ENCODE measurements around the gene CCDC85A. TPM values are rescaled to one million over a fixed set of nuclear protein-coding genes. Genes with fewer than 3 reads are reported as not detected.

CCDC85A gene
- total and polyA plus RNA-seq, 2 experiments from 2014 or later = 0.21 to 0.24 TPM

- no peaks in the 10 kb centered on the region for H3F3A ChIP-seq (replicated peaks; ENCODE audit: low read depth)
- Mint-ChIP-seq H3K4me1 (peaks cover 6% of the 10 kb centered on the region), H3K4me3 (no peak overlapping the region), H3K27me3 (ENCODE audit: insufficient read depth, low read depth, poor library complexity) (no peaks in the 10 kb centered on the region), H3K27ac (no peak overlapping the region), H3K36me3 (ENCODE audit: low read depth) (no peaks in the 10 kb centered on the region), H3K9me3 (no peaks in the 10 kb centered on the region)
- TF ChIP-seq ZNF114 (CRISPR knock-in tag; IDR thresholded peaks at IDR 0.05) (no peak), CREB1 (CRISPR knock-in tag; IDR thresholded peaks at IDR 0.05; ENCODE audit: low read depth) (no peak), POLR2AphosphoS5 (IDR thresholded peaks at IDR 0.05; ENCODE audit: low read depth) (no peak), EZH2 (IDR thresholded peaks at IDR 0.05; ENCODE audit: low read depth, unreplicated experiment) (no peak), ETS1 (IDR thresholded peaks at IDR 0.05) (no peak), ZNF331 (CRISPR knock-in tag; IDR thresholded peaks at IDR 0.05; ENCODE audit: low read depth) (no peak), CTCF (conservative IDR thresholded peaks at IDR 0.05; ENCODE audit: low read depth in 2 of 2) (no peak), EZH2phosphoT487 (IDR thresholded peaks at IDR 0.05; ENCODE audit: unreplicated experiment) (no peak), STAT1 (IDR thresholded peaks at IDR 0.05; ENCODE audit: unreplicated experiment) (no peak)
- no peak for ATAC-seq
- no peak overlapping the region for H3K4me2 ChIP-seq
- H3K9me2 ChIP-seq (ENCODE audit: insufficient read depth) = no peaks in the 10 kb centered on the region
- no peaks in the 10 kb centered on the region for H4K20me1 ChIP-seq (replicated peaks; ENCODE audit: insufficient read depth)
- H3K27me3 ChIP-seq (ENCODE audit: insufficient read depth) = no peaks in the 10 kb centered on the region
- H2AFZ ChIP-seq = no peak overlapping the region
- H3K4me3 ChIP-seq = no peak overlapping the region
- H3K79me2 ChIP-seq (replicated peaks; ENCODE audit: insufficient read depth) = no peaks in the 10 kb centered on the region
- DNase-seq (ENCODE audit: low spot score) = no peak
- no peak overlapping the region for H3K27ac ChIP-seq (ENCODE audit: low read depth)
- no peaks in the 10 kb centered on the region for H3K36me3 ChIP-seq (ENCODE audit: insufficient read depth)
- H3K4me1 ChIP-seq (ENCODE audit: insufficient read depth) = no peaks in the 10 kb centered on the region
Observed at GRCh38 chr2:56250153-56250729, 66.5 kb downstream of the CCDC85A start.

- Histone ChIP-seq H4K20me1 (replicated peaks; ENCODE audit: insufficient read depth) (no peaks in the 10 kb centered on the region), H3K4me1 (ENCODE audit: insufficient read depth) (no peaks in the 10 kb centered on the region), H3K79me2 (replicated peaks; ENCODE audit: insufficient read depth) (no peaks in the 10 kb centered on the region), H3K36me3 (ENCODE audit: insufficient read depth) (no peaks in the 10 kb centered on the region), H2AFZ (no peak overlapping the region), H3K27ac (ENCODE audit: low read depth) (no peak overlapping the region), H3K9me2 (ENCODE audit: insufficient read depth) (no peaks in the 10 kb centered on the region; the same call in none of the 2 replicates), H3K4me2 (no peak overlapping the region), H3F3A (replicated peaks; ENCODE audit: low read depth) (no peaks in the 10 kb centered on the region), H3K27me3 (ENCODE audit: insufficient read depth) (no peaks in the 10 kb centered on the region), H3K4me3 (no peak overlapping the region)
- no peaks in the 10 kb centered on the region for H3K27me3 Mint-ChIP-seq (ENCODE audit: insufficient read depth, low read depth, poor library complexity)
- no peaks in the 10 kb centered on the region for H3K36me3 Mint-ChIP-seq (ENCODE audit: low read depth)
- DNase-seq (ENCODE audit: low spot score) (no peak), ATAC-seq (no peak)
- H3K4me1 Mint-ChIP-seq = no peaks in the 10 kb centered on the region
- H3K9me3 Mint-ChIP-seq = no peaks in the 10 kb centered on the region
- no peak overlapping the region for H3K4me3 Mint-ChIP-seq
- no peak overlapping the region for H3K27ac Mint-ChIP-seq
- TF ChIP-seq REST (IDR thresholded peaks at IDR 0.05; ENCODE audit: unreplicated experiment) (no peak), JUNB (IDR thresholded peaks at IDR 0.05; ENCODE audit: unreplicated experiment) (no peak), ZNF331 (CRISPR knock-in tag; IDR thresholded peaks at IDR 0.05; ENCODE audit: low read depth) (no peak), CTCF (conservative IDR thresholded peaks at IDR 0.05; ENCODE audit: low read depth in 2 of 2) (no peak), POLR2AphosphoS5 (IDR thresholded peaks at IDR 0.05; ENCODE audit: low read depth) (no peak)
Observed at GRCh38 chr2:56260415-56260814, 76.6 kb downstream of the CCDC85A start.

Data from GM23338 (cell line).